B cell (primary cell): Measurements from ENCODE around the gene ZNF366.

Experiments
- EZH2 ChIP-seq: IDR thresholded peaks from 2 replicates; pipeline ENCODE4 v1.6.1; 2012; ENCODE audit warnings: borderline replicate concordance, low read depth, mild to moderate bottlenecking, moderate library complexity, low read length; ENCODE audit not compliant: insufficient read depth, poor library complexity, severe bottlenecking
- TF ChIP-seq, protein P1 (sequence below): fragments of 200-600 bp; IDR thresholded peaks from one replicate; pipeline ENCODE4 v1.8.0; 2022; ENCODE audit warnings: antibody characterized with exemption, mild to moderate bottlenecking

DNA sequence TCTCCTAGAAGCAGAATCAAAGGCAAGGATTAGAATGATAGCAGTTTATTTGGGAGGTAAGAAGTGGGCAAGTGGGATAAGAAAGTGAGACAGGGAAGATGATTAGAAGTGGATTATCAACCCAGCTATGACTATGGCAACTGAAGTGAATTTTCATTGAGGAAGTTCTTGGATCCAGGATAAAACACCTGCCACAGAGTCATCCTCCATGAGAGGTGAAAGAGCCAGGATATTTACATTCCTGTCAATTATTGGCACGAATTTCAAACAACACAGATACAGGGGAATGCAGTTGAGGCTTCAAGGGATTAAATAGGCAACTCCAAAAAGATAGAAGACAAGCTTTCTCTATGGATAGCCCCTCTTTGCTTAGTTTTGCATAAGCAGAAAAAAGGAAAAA lies 31.8 kb upstream of the ZNF366 start:
- TF ChIP-seq, protein P1, sequence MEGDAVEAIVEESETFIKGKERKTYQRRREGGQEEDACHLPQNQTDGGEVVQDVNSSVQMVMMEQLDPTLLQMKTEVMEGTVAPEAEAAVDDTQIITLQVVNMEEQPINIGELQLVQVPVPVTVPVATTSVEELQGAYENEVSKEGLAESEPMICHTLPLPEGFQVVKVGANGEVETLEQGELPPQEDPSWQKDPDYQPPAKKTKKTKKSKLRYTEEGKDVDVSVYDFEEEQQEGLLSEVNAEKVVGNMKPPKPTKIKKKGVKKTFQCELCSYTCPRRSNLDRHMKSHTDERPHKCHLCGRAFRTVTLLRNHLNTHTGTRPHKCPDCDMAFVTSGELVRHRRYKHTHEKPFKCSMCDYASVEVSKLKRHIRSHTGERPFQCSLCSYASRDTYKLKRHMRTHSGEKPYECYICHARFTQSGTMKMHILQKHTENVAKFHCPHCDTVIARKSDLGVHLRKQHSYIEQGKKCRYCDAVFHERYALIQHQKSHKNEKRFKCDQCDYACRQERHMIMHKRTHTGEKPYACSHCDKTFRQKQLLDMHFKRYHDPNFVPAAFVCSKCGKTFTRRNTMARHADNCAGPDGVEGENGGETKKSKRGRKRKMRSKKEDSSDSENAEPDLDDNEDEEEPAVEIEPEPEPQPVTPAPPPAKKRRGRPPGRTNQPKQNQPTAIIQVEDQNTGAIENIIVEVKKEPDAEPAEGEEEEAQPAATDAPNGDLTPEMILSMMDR, result no peak
- no peak for TF ChIP-seq EZH2
